HG03064 (cell line): ENCODE results near the gene SPINT3.

ENCODE experiments used
- ATAC-seq: cut with Tn5 transposase; IDR thresholded peaks from one replicate; pipeline ENCODE4 v1.9.1; 2021; ENCODE audit warnings: low read depth; ENCODE audit not compliant: unreplicated experiment

SPINT3 gene, protein sequence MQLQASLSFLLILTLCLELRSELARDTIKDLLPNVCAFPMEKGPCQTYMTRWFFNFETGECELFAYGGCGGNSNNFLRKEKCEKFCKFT

GRCh38 chr20:45515147-45515913, at the start of gene SPINT3:
Gene SPINT3 (minus strand): TSS chr20:45515622. CDS start chr20:45515608, 14 bp downstream.
- no peak for ATAC-seq

DNA sequence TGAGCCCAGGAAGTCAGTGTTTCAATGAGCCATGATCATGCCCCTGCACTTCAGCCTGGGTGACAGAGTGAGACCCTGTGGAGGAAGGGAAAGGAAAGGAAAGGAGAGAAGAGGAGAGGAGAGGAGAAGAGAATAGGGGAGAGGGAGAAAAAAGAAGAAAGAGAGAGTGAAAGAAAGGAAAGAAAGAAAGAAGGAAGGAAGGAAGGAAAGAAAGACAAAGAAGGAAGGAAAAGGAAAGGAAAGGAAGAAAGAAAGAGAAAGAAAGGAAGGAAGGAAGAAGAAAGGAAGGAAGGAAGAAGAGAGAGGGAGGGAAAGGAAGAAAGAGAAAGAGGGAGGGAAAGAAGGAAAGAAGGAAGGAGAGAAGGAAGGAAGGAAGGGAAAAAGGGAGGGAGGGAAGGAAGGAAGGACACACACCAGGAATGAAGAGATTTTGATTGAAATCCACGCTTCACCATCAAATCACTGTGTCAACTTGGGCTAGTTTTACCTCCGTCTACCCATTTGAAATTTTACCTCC, 49.4 kb upstream of the SPINT3 start:
- no peak for ATAC-seq

GRCh38 chr20:45555198-45555597, 39.8 kb upstream of the SPINT3 start:
- ATAC-seq, result no peak

DNA sequence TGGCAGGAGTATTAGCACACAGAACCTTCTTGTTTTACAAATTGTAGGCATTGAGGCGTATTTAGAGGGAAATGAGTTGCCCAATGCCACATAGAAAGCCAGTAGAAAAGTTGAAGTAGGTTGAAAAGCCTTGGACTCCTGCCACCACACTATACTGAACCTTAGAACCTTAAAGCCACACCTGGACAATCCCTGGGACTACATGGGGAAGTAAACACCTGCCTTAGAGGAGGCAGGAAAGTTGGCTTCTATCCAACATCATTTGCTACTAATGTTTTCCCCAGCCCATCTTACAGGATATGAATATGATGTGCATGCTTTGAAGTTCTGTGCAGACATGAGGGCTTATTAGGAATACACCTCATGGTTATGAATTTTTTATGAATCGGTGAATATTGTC, 37.0 kb upstream of the SPINT3 start:
- ATAC-seq, result no peak

DNA sequence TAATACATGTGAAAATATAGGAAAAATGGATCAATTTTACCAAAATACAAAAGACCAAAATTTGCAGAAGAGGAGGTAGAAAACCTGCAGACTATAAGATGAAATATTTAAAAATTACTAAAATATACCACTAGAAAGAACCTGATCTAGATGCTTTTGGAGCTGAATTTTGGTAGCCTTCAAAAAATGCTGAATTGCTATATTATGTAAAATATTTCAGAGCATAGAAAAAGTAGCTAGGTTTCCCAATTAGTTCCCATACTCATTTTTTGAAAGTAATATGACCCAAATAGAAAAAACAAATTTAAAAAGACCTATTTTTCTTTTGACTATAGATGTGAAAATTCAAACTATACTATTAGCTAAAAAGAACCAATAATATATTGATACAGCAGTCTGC, 35.3 kb upstream of the SPINT3 start:
- ATAC-seq, result no peak

GRCh38 chr20:45548410-45548809, 33.0 kb upstream of the SPINT3 start:
- no peak for ATAC-seq

GRCh38 chr20:45547206-45547770, 31.9 kb upstream of the SPINT3 start, which contains the start of gene EPPIN:
Gene EPPIN (minus strand): TSS chr20:45547401. CDS start chr20:45547357, 44 bp downstream.
- ATAC-seq, result no peak

- no peak for ATAC-seq
These were observed 30.5 kb upstream of the SPINT3 start for GRCh38 chr20:45545754-45546453.

DNA sequence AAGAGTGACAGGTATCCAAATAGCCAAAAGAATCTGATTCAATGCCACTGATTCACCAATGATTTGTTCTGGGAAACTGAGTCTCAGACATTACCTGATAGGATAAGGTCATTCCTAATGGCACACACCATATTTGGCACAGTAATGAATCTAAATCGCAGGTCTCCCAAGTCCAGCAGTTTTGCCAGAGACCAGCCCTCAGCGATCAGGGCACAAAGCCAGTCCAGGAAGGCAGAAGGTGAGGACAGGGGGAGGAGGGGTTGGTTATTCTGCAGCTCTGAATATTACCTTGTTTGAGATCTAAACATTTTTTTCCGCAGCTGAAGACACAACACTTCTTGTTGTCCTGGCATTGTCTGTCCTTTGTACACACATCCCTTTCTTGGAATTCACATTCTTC, 29.9 kb upstream of the SPINT3 start:
- no peak for ATAC-seq

- no peak for ATAC-seq
These were observed 24.0 kb upstream of the SPINT3 start, which contains the start of gene WFDC6 for GRCh38 chr20:45539382-45539781. Gene WFDC6 (minus strand): TSS chr20:45539482. CDS start chr20:45539407, 75 bp downstream.

DNA sequence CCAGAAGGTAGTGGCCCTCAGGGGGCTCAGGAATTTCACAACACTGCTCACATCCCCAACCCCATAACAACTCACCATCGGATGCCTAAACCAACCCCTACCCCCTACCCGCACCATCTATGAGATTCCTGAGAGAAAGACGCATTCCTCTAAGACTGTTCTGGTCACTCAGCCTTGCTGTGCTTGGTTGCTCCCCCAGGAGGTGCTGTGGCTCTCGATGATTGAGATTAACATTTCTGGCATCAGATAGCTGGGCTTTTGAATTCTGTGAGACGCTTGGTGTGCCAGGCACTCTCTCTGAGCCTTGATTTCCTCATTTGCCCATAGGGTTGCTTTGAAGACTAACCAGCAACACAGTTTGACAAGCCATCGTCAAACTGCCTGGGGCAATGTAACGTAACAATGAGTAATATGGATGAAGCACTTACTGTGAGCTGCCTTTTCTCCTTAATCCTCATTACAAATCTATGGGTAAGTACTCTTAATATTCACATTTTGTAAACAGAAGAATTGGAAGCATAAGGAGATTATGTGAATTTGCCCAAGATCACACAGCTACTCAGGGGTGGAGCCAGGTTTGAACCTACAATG, 22.9 kb upstream of the SPINT3 start:
- ATAC-seq, result no peak

GRCh38 chr20:45527294-45527693, 11.9 kb upstream of the SPINT3 start:
- ATAC-seq, result no peak

- ATAC-seq, result no peak
These were observed 8.4 kb upstream of the SPINT3 start for GRCh38 chr20:45523821-45524220.

GRCh38 chr20:45518282-45518681, 2.9 kb upstream of the SPINT3 start:
- ATAC-seq, result no peak

- ATAC-seq, result no peak
These were observed 5.1 kb downstream of the SPINT3 start for GRCh38 chr20:45510242-45510862.

GRCh38 chr20:45509091-45509490, 6.3 kb downstream of the SPINT3 start:
- no peak for ATAC-seq

DNA sequence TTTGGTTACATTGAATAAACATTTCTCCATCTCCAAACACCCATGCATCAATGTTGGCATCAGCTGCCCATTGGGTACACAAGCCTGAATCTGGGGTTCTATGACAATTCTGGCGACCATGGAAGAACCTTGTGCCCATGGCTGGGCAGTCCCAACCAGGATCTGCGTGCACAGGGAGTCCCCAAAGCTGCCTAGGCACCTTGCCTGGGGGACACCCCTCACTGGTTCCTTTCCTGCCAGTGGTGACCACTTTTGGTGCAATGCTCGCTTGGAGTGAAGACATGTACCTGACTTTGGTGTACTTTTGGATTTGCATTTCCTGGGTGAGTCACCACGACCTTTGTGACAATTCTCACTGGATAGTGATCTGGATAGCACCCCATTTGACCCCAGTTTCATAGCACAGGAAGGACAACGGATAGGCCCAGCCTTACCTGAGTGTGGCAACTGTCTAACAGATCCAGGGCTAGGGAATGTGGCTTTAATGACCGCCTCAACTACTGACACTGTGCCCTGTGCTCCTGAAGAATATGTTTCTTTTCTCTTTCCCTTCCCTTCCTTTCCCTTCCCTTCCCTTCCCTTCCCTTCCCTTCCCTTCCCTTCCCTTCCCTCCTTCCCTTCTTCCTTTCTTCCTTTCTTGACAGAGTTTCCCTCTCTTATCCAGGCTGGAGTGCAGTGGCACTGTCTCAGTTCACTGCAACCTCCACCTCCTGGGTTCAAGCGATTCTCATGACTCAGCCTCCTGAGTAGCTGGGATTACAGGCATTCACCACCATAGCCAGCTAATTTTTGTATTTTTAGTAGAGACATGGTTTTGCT, 7.1 kb downstream of the SPINT3 start:
- ATAC-seq, result no peak

- no peak for ATAC-seq
These were observed 8.2 kb downstream of the SPINT3 start for GRCh38 chr20:45507011-45507820.

GRCh38 chr20:45506398-45506797, 9.0 kb downstream of the SPINT3 start:
- ATAC-seq, result no peak
